Hepatocyte (in vitro differentiated cells): ENCODE data around the gene NPIPB8.
"Not testable (repeated sequence)": the region's sequence is repeated elsewhere in the genome, so short reads cannot be mapped to it uniquely, and the experiment has no call there.

ENCODE experiments used
- CTCF ChIP-seq: fragments of 200-600 bp; sonication (generic); IDR thresholded peaks from 2 replicates; pipeline ENCODE4 v1.5.1; 2016; ENCODE audit warnings: antibody characterized with exemption, mild to moderate bottlenecking; ENCODE audit not compliant: poor library complexity
- EZH2 ChIP-seq: fragments of 200-600 bp; sonication (generic); IDR thresholded peaks from 2 replicates; pipeline ENCODE4 v1.6.1; 2016; ENCODE audit warnings: antibody characterized with exemption, mild to moderate bottlenecking, borderline replicate concordance

GRCh38 chr16:28612359-28613280, 25.2 kb upstream of the NPIPB8 start:
- not testable (repeated sequence) for TF ChIP-seq CTCF, EZH2
